ENCODE results near the gene ADAD2.

DNA sequence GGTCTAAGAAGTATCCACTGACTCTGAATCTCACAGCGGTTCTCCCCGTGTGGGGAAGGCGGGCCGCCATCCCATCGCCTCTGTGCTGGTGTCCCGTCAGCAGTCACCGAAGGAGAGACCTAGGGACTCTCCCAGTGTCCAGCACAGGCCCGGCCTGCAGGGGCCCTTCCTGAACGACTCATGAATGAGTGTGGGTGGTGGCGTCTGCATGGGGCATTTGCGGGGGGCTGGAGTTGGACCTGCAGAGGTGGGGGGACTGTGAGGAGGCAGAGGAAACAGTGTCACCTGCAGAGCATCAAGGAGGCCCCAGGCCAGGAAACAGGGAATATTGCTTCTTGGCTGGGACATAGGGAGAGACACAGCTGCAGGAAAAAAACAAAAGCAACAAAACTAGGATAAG lies 38.5 kb downstream of the ADAD2 start:
- no peak for TF ChIP-seq YY1 (IDR thresholded peaks at IDR 0.05; ENCODE audit: insufficient read depth, insufficient read length)
- TF ChIP-seq ZNF274 (IDR thresholded peaks at IDR 0.05; ENCODE audit: low read depth, low read length): no peak
- TF ChIP-seq SUZ12 (IDR thresholded peaks at IDR 0.05; ENCODE audit: extremely low read depth, insufficient read depth, insufficient read length): no peak

Data from NT2/D1 (cell line).